Neural cell (in vitro differentiated cells): Measurements from ENCODE around the gene PCYT1A.

Experiments used
- CTCF ChIP-seq: fragments of 450-650 bp; IDR thresholded peaks from 2 replicates; pipeline ENCODE4 v1.5.1; 2014; ENCODE audit warnings: antibody characterized with exemption, mild to moderate bottlenecking, moderate library complexity; ENCODE audit not compliant: poor library complexity, severe bottlenecking
- RAD21 ChIP-seq: fragments of 450-650 bp; conservative IDR thresholded peaks from 2 replicates; pipeline ENCODE4 v1.6.1; 2014; ENCODE audit warnings: antibody characterized with exemption, mild to moderate bottlenecking, moderate library complexity
- SMC3 ChIP-seq: fragments of 450-650 bp; conservative IDR thresholded peaks from 2 replicates; pipeline ENCODE4 v1.6.1; 2014; ENCODE audit warnings: antibody characterized with exemption, mild to moderate bottlenecking, moderate library complexity; ENCODE audit not compliant: poor library complexity

DNA sequence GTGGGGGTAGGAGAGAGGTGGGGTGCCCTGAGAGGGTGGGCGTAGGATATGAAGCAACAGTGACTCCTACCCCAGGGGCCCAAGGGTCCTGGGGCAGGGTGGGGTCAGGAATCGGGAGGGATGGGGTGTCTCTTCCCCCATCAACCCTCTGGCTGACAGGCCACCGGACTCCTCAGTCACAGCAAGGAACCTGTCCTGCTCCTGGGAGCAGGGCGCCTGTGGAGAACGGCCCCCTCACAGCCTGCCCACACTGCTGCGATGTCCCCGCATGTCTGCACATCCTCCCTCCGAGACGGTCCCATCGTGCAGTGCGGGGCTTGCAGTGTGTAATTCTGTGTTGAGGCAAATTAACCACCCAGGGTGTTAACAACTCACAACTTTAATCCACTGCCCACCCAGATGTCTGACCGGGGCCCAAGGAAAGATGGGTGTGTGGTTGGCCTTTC, 48.0 kb upstream of the PCYT1A start:
- no peak for TF ChIP-seq RAD21
- no peak for TF ChIP-seq SMC3
- TF ChIP-seq CTCF = no peak
